ENCODE data around the gene NRM. TPM values are rescaled to one million over a fixed set of nuclear protein-coding genes. Genes with fewer than 3 reads are reported as not detected.

The NRM gene
- total RNA-seq: 10 to 100 TPM; 21.0 to 22.0 TPM

GRCh38 chr6:30690403-30691207 lies at the start of gene NRM:
NRM (minus strand) TSS chr6:30690984; CDS start chr6:30690974, 10 bp downstream.
- Mint-ChIP-seq H3K27me3 (no peaks in the 10 kb centered on the region), H3K36me3 (ENCODE audit: low read depth) (peaks cover 24% of the 10 kb centered on the region), H3K27ac (peak within 1 kb of the TSS; percentile 72), H3K9me3 (no peaks in the 10 kb centered on the region), H3K4me1 (ENCODE audit: low read depth) (peaks cover 38% of the 10 kb centered on the region), H3K4me3 (peak within 1 kb of the TSS; percentile 88)
- DNase-seq (peak; percentile 80), ATAC-seq (peak; percentile 41)
- CTCF ChIA-PET: interaction anchor here (0.6 to 6.6 kb wide), 4 partner anchors 12 to 64 kb away, joined by 3 to 51 read pairs (median 16); partner anchors contain the start of genes ATAT1 and TUBB
- POLR2A ChIA-PET: interaction anchor here (0.8 to 7.4 kb wide), 7 partner anchors 9 to 73 kb away, joined by 3 to 86 read pairs (median 4); partner anchors contain the start of genes MDC1, MRPS18B and TUBB
- intact Hi-C loops (cut with micrococcal nuclease): no loop called here
- no peak for TF ChIP-seq CTCF (IDR thresholded peaks at IDR 0.05)

GRCh38 chr6:30740540-30740870 lies 49.7 kb upstream of the NRM start:
- intact Hi-C loops (cut with micrococcal nuclease): loop anchor here (5.0 kb wide), 1 partner anchor 47 kb away; no protein-coding TSS in a partner anchor
- ATAC-seq (no peak), DNase-seq (no peak)
- Mint-ChIP-seq H3K36me3 (ENCODE audit: low read depth) (peaks cover 85% of the 10 kb centered on the region), H3K27ac (peak overlapping the region; percentile 87), H3K9me3 (peaks cover 8% of the 10 kb centered on the region), H3K4me3 (peak overlapping the region; percentile 99), H3K27me3 (no peaks in the 10 kb centered on the region), H3K4me1 (ENCODE audit: low read depth) (peaks cover 73% of the 10 kb centered on the region)
- CTCF ChIA-PET: interaction anchor here (2.1 to 25.8 kb wide), 3 partner anchors 9 to 64 kb away, joined by 8 to 704 read pairs (median 24); partner anchors contain the start of gene DHX16
- TF ChIP-seq CTCF (IDR thresholded peaks at IDR 0.05): no peak
- POLR2A ChIA-PET: interaction anchor here (0.9 to 10.9 kb wide), 12 partner anchors 10 to 457 kb away, joined by 3 to 212 read pairs (median 4); partner anchors contain the start of gene MDC1

GRCh38 chr6:30738532-30738931 lies 47.7 kb upstream of the NRM start:
- peak overlapping the region; percentile 49 for H3K27ac Mint-ChIP-seq
- TF ChIP-seq CTCF (IDR thresholded peaks at IDR 0.05): no peak
- peak overlapping the region; percentile 24 for H3K4me3 Mint-ChIP-seq
- ChIA-PET CTCF (interaction anchor here (0.8 to 25.8 kb wide), 14 partner anchors 10 to 176 kb away, joined by 3 to 704 read pairs (median 4); partner anchors contain the start of genes DHX16, TUBB and VARS2), POLR2A (interaction anchor here (0.7 to 10.9 kb wide), 8 partner anchors 16 to 176 kb away, joined by 3 to 212 read pairs (median 9); partner anchors contain the start of genes MDC1, TUBB and VARS2)
- H3K9me3 Mint-ChIP-seq: peaks cover 8% of the 10 kb centered on the region
- H3K4me1 Mint-ChIP-seq (ENCODE audit: low read depth): peaks cover 77% of the 10 kb centered on the region
- intact Hi-C loops (cut with micrococcal nuclease): loop anchor here (5.0 kb wide), 2 partner anchors 74 to 139 kb away; no protein-coding TSS in a partner anchor
- H3K27me3 Mint-ChIP-seq: no peaks in the 10 kb centered on the region
- ATAC-seq (no peak), DNase-seq (no peak)
- H3K36me3 Mint-ChIP-seq (ENCODE audit: low read depth): peaks cover 89% of the 10 kb centered on the region

GRCh38 chr6:30735668-30736314 lies 45.0 kb upstream of the NRM start:
- H3K9me3 Mint-ChIP-seq: peaks cover 8% of the 10 kb centered on the region
- ChIA-PET POLR2A (interaction anchor here (0.6 to 10.9 kb wide), 12 partner anchors 9 to 358 kb away, joined by 3 to 212 read pairs (median 4); partner anchors contain the start of genes DHX16, IER3, MDC1 and TUBB), CTCF (interaction anchor here (0.8 to 25.8 kb wide), 10 partner anchors 14 to 351 kb away, joined by 3 to 704 read pairs (median 7); partner anchors contain the start of genes DHX16 and TUBB)
- intact Hi-C loops (cut with micrococcal nuclease): loop anchor here (5.0 kb wide), 2 partner anchors 77 to 142 kb away; no protein-coding TSS in a partner anchor
- DNase-seq (peak; percentile 46), ATAC-seq (peak; percentile 9)
- peaks cover 79% of the 10 kb centered on the region for H3K4me1 Mint-ChIP-seq (ENCODE audit: low read depth)
- H3K27me3 Mint-ChIP-seq: no peaks in the 10 kb centered on the region
- H3K27ac Mint-ChIP-seq: peak overlapping the region; percentile 94
- H3K36me3 Mint-ChIP-seq (ENCODE audit: low read depth): peaks cover 79% of the 10 kb centered on the region
- peak overlapping the region; percentile 65 for H3K4me3 Mint-ChIP-seq
- no peak for TF ChIP-seq CTCF (IDR thresholded peaks at IDR 0.05)
